Measurements from ENCODE around the gene SCYL2. TPM values are rescaled to one million over a fixed set of nuclear protein-coding genes. Genes with fewer than 3 reads are reported as not detected.

SCYL2 gene
- total and polyA plus RNA-seq, 2 of the 13 experiments (the other 11 are each of a cell fraction or from before 2014, with no cell fraction given), result 11.4 to 28.8 TPM

DNA sequence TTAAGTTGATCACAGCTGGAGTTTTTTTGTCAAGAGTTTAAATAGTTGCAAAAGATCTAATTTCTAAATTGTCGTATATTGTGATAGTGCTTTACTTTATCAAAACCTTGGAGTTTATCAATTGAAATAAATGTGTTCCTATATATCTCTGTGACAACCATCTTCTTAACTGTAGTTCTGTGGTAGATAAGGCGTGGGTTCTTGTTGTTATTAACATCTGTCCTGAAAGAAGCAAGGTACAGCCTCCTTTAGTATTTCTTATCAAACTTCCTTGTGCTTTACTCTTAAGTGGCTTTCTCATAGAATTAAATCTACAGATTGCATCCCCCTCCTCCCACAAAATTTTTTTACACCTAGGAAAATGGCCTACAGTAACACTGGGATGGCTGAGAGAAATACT, 7.3 kb downstream of the SCYL2 start:
- Histone ChIP-seq H3K4me1 (ENCODE audit: insufficient read depth, low read length) (peaks cover 28% of the 10 kb centered on the region), H3K36me3 (replicated peaks in 1 of 2; ENCODE audit: control insufficient read depth in 1 of 2, insufficient read depth in 2 of 2, low read length in 2 of 2) (peaks cover 0 to 5% of the 10 kb centered on the region in 2 experiments; a peak in 1 of 5 replicates), H3K79me2 (ENCODE audit: insufficient read depth, low read length) (peaks cover 82% of the 10 kb centered on the region), H3K9me3 (ENCODE audit: low read length) (no peaks in the 10 kb centered on the region), H3K9ac (ENCODE audit: insufficient read depth, low read depth, low read length) (no peak overlapping the region), H2AFZ (ENCODE audit: low read length) (no peak overlapping the region), H3K4me3 (replicated peaks in 1 of 3; ENCODE audit: insufficient read depth in 1 of 3, low read depth in 2 of 3, low read length in 3 of 3) (no peak overlapping the region), H3K27me3 (ENCODE audit: control insufficient read depth in 1 of 2, insufficient read depth in 2 of 2, low read length in 2 of 2) (no peaks in the 10 kb centered on the region), H3K4me2 (ENCODE audit: low read depth, low read length) (no peak overlapping the region), H4K20me1 (ENCODE audit: insufficient read depth, low read length) (peaks cover 5% of the 10 kb centered on the region), H3K27ac (ENCODE audit: extremely low read length, insufficient read depth, low read length) (no peak overlapping the region)
- TF ChIP-seq CREM (IDR thresholded peaks at IDR 0.05), result no peak
- no peak for TF ChIP-seq CREM (CRISPR knock-in tag; IDR thresholded peaks at IDR 0.05)
- TF ChIP-seq TARDBP (CRISPR knock-in tag; IDR thresholded peaks at IDR 0.05), result no peak
- TF ChIP-seq MEIS1 (CRISPR knock-in tag; IDR thresholded peaks at IDR 0.05; ENCODE audit: borderline replicate concordance), result no peak
- ChIA-PET POLR2A (no interaction called here), CTCF (ENCODE audit: low intra/inter-chr PET ratio, low total read pairs) (no interaction called here)
- intact Hi-C loops (cut with micrococcal nuclease; ENCODE audit: unreplicated experiment), result no loop called here
- DNase-seq (ENCODE audit: low spot score), result no peak
- no TSS peak for BruUV-seq (replicated peaks)
- no peak for ATAC-seq
- no peak for FAIRE-seq
- in situ Hi-C loops (cut with HindIII; ENCODE audit: extremely low pct_ligation_motif_present, low pct_unique_long_range_greater_than_20kb), result no loop called here
- 98% methylated on average over 2 of the region's 2 CpGs for WGBS (ENCODE audit: low lambda C conversion rate)

DNA sequence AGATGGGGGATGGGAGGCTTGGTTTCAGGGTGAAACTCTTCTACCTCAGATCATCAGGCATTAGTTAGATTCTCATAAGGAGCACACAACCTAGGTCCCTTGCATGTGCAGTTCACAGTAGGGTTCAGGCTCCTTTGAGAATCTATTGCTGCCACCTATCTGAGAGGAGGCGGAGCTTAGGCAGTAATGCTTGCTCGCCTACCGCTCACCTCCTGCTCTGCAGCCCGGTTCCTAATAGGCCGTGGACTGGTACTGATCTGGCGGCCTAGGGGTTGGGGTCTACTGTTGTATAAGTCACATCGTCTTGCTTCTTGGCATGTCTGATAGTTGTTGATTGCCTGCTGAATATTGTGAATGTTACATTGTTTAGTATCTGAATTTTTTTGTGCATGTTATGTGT, 12.2 kb downstream of the SCYL2 start:
- Histone ChIP-seq H3K4me1 (ENCODE audit: insufficient read depth, low read length) (peaks cover 17% of the 10 kb centered on the region), H4K20me1 (ENCODE audit: insufficient read depth, low read length) (peaks cover 8% of the 10 kb centered on the region; the same call in 1 of the 2 replicates), H3K9ac (ENCODE audit: insufficient read depth, low read depth, low read length) (no peak overlapping the region), H3K27ac (ENCODE audit: extremely low read length, insufficient read depth, low read length) (peak overlapping the region; percentile 9), H3K4me2 (ENCODE audit: low read depth, low read length) (no peak overlapping the region), H3K9me3 (ENCODE audit: low read length) (no peaks in the 10 kb centered on the region), H2AFZ (ENCODE audit: low read length) (no peak overlapping the region), H3K36me3 (replicated peaks in 1 of 2; ENCODE audit: control insufficient read depth in 1 of 2, insufficient read depth in 2 of 2, low read length in 2 of 2) (peaks cover 3 to 17% of the 10 kb centered on the region in 2 experiments; a peak in 3 of 5 replicates), H3K79me2 (ENCODE audit: insufficient read depth, low read length) (peaks cover 62% of the 10 kb centered on the region), H3K27me3 (ENCODE audit: control insufficient read depth in 1 of 2, insufficient read depth in 2 of 2, low read length in 2 of 2) (no peaks in the 10 kb centered on the region), H3K4me3 (replicated peaks in 1 of 3; ENCODE audit: insufficient read depth in 1 of 3, low read depth in 2 of 3, low read length in 3 of 3) (no peak overlapping the region)
- FAIRE-seq (no peak), DNase-seq (ENCODE audit: low spot score) (no peak), ATAC-seq (peak; percentile 37; the same call in 2 of the 3 replicates)
- intact Hi-C loops (cut with micrococcal nuclease; ENCODE audit: unreplicated experiment), result no loop called here
- CTCF ChIA-PET (ENCODE audit: low intra/inter-chr PET ratio, low total read pairs), result no interaction called here
- BruUV-seq (replicated peaks), result no TSS peak
- in situ Hi-C loops (cut with HindIII; ENCODE audit: extremely low pct_ligation_motif_present, low pct_unique_long_range_greater_than_20kb), result no loop called here
- TF ChIP-seq SYNCRIP (IDR thresholded peaks at IDR 0.05; ENCODE audit: insufficient read depth, low read depth, low read length) (no peak), NAIF1 (CRISPR knock-in tag; IDR thresholded peaks at IDR 0.05; ENCODE audit: borderline replicate concordance) (no peak), SMARCC2 (IDR thresholded peaks at IDR 0.05) (no peak)
- TF ChIP-seq, protein P1, sequence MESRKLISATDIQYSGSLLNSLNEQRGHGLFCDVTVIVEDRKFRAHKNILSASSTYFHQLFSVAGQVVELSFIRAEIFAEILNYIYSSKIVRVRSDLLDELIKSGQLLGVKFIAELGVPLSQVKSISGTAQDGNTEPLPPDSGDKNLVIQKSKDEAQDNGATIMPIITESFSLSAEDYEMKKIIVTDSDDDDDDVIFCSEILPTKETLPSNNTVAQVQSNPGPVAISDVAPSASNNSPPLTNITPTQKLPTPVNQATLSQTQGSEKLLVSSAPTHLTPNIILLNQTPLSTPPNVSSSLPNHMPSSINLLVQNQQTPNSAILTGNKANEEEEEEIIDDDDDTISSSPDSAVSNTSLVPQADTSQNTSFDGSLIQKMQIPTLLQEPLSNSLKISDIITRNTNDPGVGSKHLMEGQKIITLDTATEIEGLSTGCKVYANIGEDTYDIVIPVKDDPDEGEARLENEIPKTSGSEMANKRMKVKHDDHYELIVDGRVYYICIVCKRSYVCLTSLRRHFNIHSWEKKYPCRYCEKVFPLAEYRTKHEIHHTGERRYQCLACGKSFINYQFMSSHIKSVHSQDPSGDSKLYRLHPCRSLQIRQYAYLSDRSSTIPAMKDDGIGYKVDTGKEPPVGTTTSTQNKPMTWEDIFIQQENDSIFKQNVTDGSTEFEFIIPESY (CRISPR knock-in tag; IDR thresholded peaks at IDR 0.05), result 0 out of 2 replicates have a peak, but pooled peaks have one; percentile 24
- POLR2A ChIA-PET, result interaction anchor here (1.3 kb wide), 1 partner anchor 12 kb away, joined by 7 read pairs; the partner anchor contains the start of genes DEPDC4 and SCYL2
- WGBS (ENCODE audit: low lambda C conversion rate), result 100% methylated on average over 1 of the region's 7 CpGs

All from HepG2 (cell line).